ENCODE data around the gene ATXN7L1.

ATXN7L1 gene

DNA sequence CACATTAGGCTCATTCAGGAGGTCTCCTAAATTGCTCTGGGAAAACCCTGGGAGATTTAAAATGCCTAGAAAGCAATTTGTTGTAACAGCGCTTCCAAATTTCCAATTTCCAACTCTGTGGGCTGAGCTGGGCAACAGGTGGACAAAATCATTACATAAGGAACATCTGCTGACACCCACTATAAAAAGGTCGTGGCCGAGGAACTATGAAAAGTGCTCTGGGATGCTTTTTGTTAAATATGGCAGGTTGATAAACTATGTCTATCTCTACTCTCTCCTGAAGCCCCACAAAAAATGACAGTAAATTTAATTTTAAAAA, 45.1 kb downstream of the ATXN7L1 start:
- no peak overlapping the region for H3K4me3 ChIP-seq (ENCODE audit: low read depth, low read length)
- in situ Hi-C loops (cut with HindIII; ENCODE audit: low sequenced_read_pairs) = no loop called here
- DNase-seq (ENCODE audit: low read depth, low spot score) = no peak
- TF ChIP-seq, protein P1, sequence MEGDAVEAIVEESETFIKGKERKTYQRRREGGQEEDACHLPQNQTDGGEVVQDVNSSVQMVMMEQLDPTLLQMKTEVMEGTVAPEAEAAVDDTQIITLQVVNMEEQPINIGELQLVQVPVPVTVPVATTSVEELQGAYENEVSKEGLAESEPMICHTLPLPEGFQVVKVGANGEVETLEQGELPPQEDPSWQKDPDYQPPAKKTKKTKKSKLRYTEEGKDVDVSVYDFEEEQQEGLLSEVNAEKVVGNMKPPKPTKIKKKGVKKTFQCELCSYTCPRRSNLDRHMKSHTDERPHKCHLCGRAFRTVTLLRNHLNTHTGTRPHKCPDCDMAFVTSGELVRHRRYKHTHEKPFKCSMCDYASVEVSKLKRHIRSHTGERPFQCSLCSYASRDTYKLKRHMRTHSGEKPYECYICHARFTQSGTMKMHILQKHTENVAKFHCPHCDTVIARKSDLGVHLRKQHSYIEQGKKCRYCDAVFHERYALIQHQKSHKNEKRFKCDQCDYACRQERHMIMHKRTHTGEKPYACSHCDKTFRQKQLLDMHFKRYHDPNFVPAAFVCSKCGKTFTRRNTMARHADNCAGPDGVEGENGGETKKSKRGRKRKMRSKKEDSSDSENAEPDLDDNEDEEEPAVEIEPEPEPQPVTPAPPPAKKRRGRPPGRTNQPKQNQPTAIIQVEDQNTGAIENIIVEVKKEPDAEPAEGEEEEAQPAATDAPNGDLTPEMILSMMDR (IDR thresholded peaks at IDR 0.05; ENCODE audit: low read depth, low read length) = no peak

DNA sequence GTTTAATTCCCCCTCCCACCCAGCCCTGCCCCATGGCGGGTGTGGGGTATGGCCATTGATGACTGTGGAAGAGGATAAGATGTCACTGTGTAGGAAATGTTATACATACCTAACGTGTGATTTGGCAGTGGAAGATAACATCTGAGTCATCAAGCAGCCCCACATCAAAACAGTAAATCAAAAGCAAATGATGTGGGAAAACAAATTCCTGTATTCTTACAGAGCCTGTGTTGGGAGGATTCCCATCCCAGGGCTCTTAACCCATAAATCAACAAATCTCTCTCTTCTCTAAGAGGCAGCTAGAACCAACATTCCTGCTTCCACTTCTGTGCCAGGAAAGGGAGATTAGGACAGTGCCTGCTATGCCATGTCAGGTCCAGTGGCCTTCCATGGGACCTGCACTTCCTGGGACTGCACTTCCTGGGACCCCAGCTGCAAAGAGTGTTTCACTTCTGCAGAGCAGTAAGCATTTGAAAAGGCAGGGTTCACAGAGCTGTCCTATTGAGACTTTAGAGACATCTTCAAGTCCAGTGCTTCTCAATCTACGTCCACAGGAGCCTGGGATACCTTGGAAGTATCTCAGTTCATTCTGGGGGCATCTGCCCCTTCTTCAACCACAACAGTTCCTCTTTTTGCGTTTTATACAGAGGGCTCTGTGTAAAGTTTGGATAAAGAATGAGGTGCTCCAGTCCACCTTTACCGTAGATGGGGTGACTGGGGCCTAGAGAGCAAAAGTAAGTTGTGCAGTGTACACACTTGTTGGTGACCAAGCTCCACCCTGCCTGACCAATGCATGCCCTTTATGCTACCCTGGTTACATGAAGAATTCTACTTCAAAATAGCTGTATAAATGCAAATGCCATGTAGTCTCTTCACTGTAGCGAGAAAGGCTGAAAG, 45.7 kb downstream of the ATXN7L1 start:
- TF ChIP-seq, protein P1 (IDR thresholded peaks at IDR 0.05; ENCODE audit: low read depth, low read length) = no peak
- no peak overlapping the region for H3K4me3 ChIP-seq (ENCODE audit: low read depth, low read length)
- peak; percentile 95 for DNase-seq (ENCODE audit: low read depth, low spot score)
- in situ Hi-C loops (cut with HindIII; ENCODE audit: low sequenced_read_pairs) = no loop called here

DNA sequence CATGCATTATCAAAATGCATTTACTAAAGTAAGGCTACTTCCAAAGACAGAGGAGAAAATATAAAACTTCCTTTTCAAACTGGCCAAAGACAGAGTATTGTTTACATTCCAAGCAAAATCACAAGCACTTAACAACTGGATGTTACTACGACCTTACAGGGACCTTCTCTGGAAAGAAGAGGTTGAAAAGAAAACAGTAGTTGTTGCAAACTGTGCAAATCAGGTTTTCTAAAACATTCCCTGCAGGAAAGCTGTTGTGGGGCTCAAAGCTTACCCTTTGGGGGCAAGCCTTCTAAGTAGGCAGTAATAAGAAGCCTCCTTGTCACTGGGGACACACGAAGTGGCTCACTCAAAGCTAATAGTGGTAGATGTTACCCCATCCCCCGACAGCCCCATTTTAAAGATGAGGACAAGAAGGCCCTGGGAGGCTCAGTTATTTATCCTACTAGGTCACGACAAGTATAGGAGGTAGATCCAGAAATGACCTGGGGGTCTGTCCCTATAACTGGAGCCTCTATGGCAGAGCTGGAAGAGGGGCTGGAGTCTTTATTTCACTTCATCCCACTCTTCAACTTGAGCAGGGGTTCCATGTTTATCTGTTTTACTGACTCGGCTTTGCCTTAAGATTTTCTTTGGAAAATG, 46.6 kb downstream of the ATXN7L1 start:
- no peak overlapping the region for H3K4me3 ChIP-seq (ENCODE audit: low read depth, low read length)
- in situ Hi-C loops (cut with HindIII; ENCODE audit: low sequenced_read_pairs) = no loop called here
- TF ChIP-seq, protein P1 (IDR thresholded peaks at IDR 0.05; ENCODE audit: low read depth, low read length) = no peak
- DNase-seq (ENCODE audit: low read depth, low spot score) = peak; percentile 46

DNA sequence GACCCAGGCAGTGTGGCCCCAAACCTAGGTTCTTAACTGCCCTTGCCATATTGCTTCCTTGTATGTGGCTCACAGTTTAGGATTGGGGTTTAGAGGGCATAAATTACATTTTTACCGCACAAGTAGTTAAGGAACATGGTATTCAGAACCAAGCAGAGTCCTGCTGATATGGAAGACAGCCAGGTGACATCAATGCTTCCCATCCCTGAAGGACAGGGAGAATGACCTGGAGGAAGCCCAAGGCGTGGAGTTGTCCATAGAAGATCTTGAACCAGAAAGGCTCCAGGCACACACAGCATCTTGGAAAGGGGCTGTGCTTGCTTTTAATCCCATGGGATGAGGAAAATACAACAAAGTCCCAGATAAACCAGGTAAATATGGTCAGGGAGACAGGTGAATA, 48.3 kb downstream of the ATXN7L1 start:
- no peak overlapping the region for H3K4me3 ChIP-seq (ENCODE audit: low read depth, low read length)
- TF ChIP-seq, protein P1 (IDR thresholded peaks at IDR 0.05; ENCODE audit: low read depth, low read length) = no peak
- DNase-seq (ENCODE audit: low read depth, low spot score) = no peak
- in situ Hi-C loops (cut with HindIII; ENCODE audit: low sequenced_read_pairs) = no loop called here

DNA sequence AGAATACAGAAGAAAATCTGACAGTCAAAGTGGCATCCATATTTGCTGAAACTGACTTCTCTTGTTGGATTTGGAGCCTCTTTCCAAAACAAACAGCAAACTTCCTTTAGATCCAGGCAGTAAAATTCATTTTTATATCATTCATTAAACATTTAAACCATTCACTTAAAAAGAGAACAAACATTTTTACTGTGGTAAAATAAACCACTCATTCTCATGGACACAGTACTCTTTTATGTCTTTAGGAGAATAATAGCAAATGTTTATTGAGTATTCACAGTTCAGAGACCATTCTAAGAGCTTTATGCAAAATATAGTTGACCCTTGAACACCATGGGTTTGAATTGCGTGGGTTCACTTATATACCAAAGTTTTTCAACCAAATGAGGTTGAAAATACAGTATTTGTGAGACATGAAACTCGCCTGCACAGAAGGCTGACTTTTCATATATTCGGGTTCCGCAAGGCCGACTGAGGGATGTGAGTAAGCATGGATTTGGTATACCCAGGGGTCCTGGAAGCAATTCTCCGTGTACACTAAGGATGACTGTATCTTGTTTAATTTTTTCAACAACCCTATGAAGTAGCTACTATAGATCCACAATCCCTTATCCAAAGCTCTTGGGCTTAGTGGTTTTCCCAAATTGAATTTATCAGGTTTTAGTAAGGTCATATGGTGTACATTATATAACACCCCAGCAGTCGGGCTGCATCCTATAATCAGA, 49.1 kb downstream of the ATXN7L1 start:
- no peak overlapping the region for H3K4me3 ChIP-seq (ENCODE audit: low read depth, low read length)
- no peak for DNase-seq (ENCODE audit: low read depth, low spot score)
- TF ChIP-seq, protein P1 (IDR thresholded peaks at IDR 0.05; ENCODE audit: low read depth, low read length) = no peak
- in situ Hi-C loops (cut with HindIII; ENCODE audit: low sequenced_read_pairs) = no loop called here

DNA sequence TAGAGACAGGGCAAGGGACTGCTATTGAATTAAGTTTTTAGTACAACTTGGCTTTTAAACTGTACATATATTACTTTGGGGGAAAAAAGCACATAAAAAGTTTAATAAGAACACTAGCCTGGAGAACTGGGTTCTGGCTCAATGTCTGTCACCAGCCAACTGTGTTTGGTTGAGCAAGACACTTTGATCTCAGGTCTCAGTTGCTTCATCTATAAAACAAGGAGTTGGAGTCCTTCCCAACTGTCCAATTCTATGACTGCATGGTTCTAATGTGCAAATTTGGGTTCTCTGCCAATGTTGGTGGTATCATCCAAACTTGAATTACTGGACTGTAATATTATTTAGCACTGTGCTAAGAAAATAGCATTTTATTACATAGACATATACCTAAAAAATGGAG, 50.3 kb downstream of the ATXN7L1 start:
- in situ Hi-C loops (cut with HindIII; ENCODE audit: low sequenced_read_pairs) = no loop called here
- TF ChIP-seq, protein P1 (IDR thresholded peaks at IDR 0.05; ENCODE audit: low read depth, low read length) = no peak
- no peak overlapping the region for H3K4me3 ChIP-seq (ENCODE audit: low read depth, low read length)
- no peak for DNase-seq (ENCODE audit: low read depth, low spot score)

Data from astrocyte of the spinal cord (primary cell).